SIG-M5 (cell line): ENCODE data around the gene NPAS3.

Source experiments
- DNase-seq: peaks from one replicate; lab custom pipeline; 2025; lab: John Stamatoyannopoulos, UW

The NPAS3 gene

DNA sequence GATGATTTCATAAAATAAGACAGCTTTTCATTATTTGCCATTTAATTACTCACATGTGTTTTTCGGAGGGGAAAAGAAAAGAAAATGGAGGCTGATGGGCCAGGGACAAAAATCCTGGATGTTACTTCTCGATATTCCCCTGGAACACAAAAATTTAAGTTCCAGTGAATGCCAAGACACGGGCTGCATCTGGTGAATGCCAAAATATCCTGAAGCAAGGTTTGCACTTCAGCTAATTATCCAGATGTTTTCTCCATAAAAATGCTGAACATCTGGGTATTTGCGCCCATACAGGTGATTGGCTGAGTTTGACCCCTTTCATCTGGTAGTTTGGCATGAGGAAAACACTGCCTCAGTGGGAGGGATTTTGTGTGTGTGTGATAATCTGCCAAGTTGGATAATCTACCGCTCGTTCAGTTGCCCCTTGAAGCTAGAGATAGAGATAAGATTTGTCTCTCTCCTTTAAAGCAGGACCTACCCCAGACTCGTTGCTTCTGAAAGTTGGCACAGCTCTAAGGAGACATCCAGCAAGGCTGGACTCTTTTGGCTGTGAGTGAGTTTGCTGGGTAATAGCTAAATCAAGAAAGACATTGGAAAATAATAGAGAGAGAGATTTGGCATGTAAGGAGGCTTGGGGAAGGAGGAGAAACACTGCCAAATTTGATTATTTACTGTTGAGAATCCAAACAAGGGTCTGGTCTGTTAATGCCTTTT lies 622.2 kb downstream of the NPAS3 start:
- DNase-seq, result no peak

DNA sequence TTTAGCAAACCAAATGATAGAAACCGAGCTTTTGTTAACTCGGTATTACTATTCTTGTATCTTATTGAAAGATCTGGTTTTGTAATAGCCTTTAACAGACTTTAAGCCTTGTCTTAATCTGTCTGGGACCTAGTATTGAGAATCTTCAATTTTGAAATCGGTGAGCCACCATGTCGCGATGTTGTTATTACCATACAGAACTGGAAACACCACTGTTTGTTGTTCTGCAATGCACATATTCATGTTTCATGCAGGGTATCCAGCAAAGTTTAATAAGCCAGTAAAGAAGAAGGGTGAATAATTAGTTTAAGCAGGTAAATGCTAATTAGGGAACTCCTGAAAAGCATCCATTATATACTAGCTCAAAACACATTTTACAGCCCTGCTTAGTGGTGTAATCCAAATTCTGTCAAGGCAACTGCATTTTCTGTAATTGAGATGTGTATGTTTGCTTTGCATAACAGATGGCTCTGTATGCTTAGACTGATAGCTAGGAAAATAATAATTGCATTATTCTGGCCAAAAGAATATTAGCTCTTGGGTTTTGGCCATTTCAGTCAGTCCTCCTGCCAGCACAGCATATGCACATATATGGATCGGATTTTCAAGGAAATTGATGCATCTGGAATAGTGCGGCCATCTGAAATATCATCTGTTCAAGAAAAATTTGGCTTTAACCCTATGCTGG lies 623.0 kb downstream of the NPAS3 start:
- no peak for DNase-seq

DNA sequence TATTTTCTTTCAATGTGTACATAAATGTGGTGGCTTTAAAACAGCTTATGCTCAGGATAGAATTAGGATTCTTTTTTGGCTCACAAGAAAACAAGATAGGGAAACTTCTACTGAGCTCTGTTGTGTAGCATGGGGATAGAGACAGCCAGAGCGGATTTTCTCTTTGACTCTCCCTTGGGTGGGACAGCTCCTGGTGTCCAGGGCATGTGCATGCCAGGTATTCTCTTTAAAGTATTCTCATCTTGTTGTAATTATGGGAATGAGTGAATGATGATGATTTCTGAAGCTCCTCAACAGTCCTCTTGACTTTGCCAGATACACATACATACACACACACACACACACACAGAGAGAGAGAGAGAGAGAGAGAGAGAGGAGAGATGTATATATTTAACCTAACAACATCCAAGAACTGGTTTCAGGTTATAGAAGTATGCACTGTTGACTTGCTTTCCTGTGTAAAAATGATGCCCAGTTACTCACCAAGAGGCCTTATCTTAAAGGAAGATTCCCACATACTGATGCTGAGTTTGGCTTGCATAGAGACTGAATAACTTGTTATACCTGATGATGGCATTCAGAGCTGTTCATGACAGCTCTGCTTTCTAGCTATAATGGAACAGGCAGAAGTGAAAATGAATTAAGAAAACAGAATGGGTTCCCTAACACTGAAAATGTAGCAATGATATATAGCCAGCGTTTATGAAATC lies 624.7 kb downstream of the NPAS3 start:
- DNase-seq, result no peak

- no peak for DNase-seq
Measured at GRCh38 chr14:33563901-33564197, 625.2 kb downstream of the NPAS3 start.

- no peak for DNase-seq
Measured at GRCh38 chr14:33564774-33565630, 626.3 kb downstream of the NPAS3 start.

- no peak for DNase-seq
Measured at GRCh38 chr14:33566082-33566481, 627.4 kb downstream of the NPAS3 start.

DNA sequence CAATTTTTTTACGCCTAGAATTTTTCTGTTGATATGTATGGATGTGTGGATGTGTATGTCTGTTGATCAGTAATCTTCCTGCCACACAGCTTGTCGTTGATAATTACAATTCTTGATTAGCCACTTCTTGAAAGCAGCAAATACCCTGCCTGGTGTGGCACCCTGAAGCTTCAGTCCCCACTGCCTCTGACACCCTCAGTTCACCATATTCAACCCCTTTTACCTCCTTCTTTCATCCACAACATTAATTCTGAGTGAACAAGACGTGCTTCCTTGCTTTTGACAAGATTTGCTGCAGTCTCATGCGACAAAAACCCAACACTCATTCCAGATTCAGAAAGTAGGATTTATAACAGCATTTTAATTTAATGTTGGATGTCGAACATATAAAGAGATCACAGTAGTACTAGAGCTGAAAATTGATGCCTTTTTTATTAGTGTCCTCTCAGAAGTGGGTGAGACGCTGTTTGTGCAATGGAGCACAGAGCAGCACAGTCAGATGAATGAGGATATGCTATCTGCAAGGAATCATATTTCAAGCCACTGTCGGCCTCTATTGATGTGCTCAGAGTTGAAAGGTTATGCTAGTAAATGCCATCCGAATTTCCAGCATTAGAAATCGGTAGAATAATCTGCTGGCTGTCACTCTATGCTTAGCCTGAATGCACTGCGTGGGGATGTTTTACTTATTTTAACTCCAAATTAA lies 628.5 kb downstream of the NPAS3 start:
- DNase-seq, result no peak

- DNase-seq, result no peak
Measured at GRCh38 chr14:33567731-33568130, 629.1 kb downstream of the NPAS3 start.

GRCh38 chr14:33568935-33569579 lies 630.4 kb downstream of the NPAS3 start:
- no peak for DNase-seq

- no peak for DNase-seq
Measured at GRCh38 chr14:33569821-33570687, 631.4 kb downstream of the NPAS3 start.

- DNase-seq, result no peak
Measured at GRCh38 chr14:33570694-33571310, 632.1 kb downstream of the NPAS3 start.

DNA sequence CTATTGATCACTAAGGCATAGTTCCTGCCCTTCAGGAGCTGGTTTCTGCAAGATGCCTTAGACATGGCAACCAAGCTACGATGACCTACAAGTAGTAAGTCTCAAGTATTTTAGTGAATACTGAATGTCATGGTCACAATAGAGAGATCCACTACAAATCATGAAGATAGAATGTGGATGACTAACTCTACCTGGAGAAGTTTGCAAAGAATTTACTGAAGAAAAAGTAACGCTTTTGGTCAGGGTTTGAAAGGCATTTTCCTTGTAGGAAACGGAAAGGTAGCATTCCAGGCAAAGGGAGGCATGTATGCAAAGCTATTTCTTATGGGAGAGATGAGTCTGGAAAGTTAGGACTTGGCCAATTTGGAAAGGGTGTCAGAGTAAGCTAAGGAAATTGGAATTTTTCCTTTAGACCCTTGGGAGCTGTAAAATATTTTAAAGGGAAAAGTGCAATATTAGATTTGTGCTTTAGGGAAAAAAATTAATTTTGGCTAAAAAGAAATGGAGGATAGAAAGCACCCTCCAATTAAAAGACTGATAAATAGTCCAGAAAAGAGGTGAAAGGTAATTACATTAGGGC lies 634.7 kb downstream of the NPAS3 start:
- DNase-seq, result no peak

GRCh38 chr14:33576014-33576413 lies 637.3 kb downstream of the NPAS3 start:
- DNase-seq, result no peak

DNA sequence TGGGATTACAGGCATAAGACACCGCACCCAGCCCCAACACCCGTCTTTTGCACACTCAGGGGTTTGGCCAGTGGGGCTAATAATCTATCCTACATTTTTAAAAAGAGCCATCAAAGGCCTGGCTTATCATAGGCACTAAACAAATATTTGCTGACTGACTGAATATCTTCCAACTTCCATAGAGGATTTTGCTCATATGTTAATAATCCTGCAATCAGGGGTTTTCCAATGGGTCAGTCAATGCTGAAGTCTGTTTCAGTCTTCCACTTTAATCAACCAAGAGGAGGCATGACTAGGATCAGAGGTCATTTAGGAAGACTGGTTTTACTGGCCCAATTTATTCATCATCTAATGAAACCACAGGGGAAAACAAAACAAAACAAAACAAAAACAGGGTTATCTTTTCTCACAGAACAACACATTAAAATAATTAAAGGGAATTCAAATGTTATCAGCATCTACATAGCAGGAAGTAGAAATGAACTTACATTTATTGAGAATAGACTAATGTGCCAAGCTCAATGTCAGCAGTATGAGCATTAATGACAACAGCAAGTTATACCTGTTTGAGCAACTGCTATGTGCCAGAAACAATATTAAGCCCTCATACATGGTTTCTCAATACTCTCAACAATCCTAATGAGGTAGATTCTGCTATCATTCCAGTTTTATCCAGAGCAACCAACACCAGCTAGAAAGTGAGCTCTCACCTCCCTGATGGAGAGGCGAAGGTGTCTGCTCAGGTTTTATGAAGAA lies 640.0 kb downstream of the NPAS3 start:
- no peak for DNase-seq

DNA sequence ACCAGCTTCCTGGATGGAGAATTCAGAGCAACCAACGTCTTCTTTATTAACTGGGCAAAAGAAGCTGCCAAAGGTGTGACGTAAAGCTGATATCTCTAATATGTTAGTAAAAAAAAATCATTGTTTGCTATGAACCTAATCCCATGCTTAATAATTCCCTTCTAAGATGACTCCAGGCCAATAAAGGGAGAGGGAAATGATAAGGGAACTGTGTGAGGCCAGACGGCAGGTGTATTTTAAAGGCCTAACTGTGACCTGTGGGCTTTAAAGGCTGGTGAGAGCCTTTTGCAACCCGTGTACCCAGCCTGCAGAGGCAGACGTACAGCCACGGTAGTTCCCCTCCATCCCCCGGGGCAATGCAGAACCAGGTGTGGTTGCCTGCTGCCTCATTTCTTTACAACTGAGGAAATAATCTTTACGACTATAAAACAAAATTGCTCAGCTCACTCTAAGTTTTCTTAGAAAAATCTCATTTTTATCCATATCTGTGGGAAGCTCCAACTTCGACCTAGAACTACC lies 641.6 kb downstream of the NPAS3 start:
- DNase-seq, result no peak

DNA sequence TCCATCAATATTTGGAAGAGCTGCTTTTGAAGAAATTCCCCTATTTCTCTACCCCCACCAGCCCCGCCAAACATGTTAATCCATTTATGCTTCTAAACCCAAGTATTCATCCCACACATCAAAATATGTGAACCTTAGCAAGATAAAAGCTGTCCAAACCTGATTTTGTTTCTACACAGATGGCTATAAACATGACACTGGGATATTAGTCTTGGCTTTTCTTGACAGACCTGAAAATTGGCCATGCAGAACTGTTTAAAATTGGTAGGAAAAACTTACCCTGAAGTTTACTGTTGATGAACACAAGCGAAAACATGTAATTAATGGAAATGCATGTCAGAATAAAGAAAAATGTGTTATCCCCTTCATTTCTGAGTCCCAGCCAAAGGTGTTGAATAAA lies 642.2 kb downstream of the NPAS3 start:
- DNase-seq, result no peak

- no peak for DNase-seq
Measured at GRCh38 chr14:33584697-33585096, 646.0 kb downstream of the NPAS3 start.

- no peak for DNase-seq
Measured at GRCh38 chr14:33586806-33587205, 648.1 kb downstream of the NPAS3 start.
